HCT116 (cell line): ENCODE results near the gene TXNDC16. TPM values are rescaled to one million over a fixed set of nuclear protein-coding genes. Genes with fewer than 3 reads are reported as not detected.
A peak's percentile ranks its signal among the peaks of the same experiment; 100 is the strongest.

ENCODE experiments used
- ATAC-seq: fragments of 200-7000 bp; cut with Tn5 transposase; 2 replicates; pipeline ENCODE4 v1.9.1; 2020; ENCODE audit warnings: mild to moderate bottlenecking, moderate library complexity
- BruUV-seq: library from RNA; stranded (reverse); fragments of 400-500 nt; replicated peaks from 2 replicates; lab custom pipeline; 2021; lab: Mats Ljungman, UMichigan
- CTCF ChIA-PET: fragments of 300-600 bp; sonication (Branson Sonifier 250); formaldehyde crosslinking; loops from one replicate; lab custom pipeline; 2021; ENCODE audit warnings: antibody characterized with exemption; lab: Charles Lee
- POLR2A ChIA-PET: fragments of 300-600, 350-600 bp; sonication (Branson Sonifier 250); formaldehyde crosslinking; loops from one replicate; lab custom pipeline; 2021; ENCODE audit warnings: antibody characterized with exemption; lab: Charles Lee
- RAD21 ChIA-PET, 2 experiments: fragments of 300-600 bp; sonication (Branson Sonifier 250); formaldehyde crosslinking; loops; one replicate each; lab custom pipeline; 2023; ENCODE audit warnings: low total read pairs in 2 of 2; ENCODE audit not compliant: uncharacterized antibody in 2 of 2, unreplicated experiment in 2 of 2, low non-redundant PET in 1 of 2; lab: Charles Lee
- DNase-seq: peaks from one replicate; pipeline ENCODE4 v3.0.0-alpha.2; 2010; ENCODE audit warnings: low read depth, low spot score
- H2AFZ ChIP-seq: fragments of 200-600 bp; shearing (Covaris generic), sonication (generic); 2 replicates; pipeline ENCODE4 v1.6.1; 2017; ENCODE audit warnings: low read depth, mixed run types, mixed read lengths, antibody characterized with exemption, low read length; ENCODE audit not compliant: poor library complexity, severe bottlenecking
- H3K27ac ChIP-seq: 2 replicates; pipeline ENCODE4 v1.5.1; 2012; ENCODE audit warnings: low read depth, low read length
- H3K27me3 ChIP-seq: fragments of 200-600 bp; sonication (generic); 2 replicates; pipeline ENCODE4 v1.6.1; 2016; ENCODE audit warnings: mixed run types, low read length, mixed read lengths; ENCODE audit not compliant: insufficient read depth
- H3K36me3 ChIP-seq, 2 experiments: fragments of 200-500 bp in 1 of 2; fragments of 200-600 bp in 1 of 2; sonication (Bioruptor generic) in 1 of 2; sonication (generic) in 1 of 2; 2 replicates each; pipeline versions ENCODE4 v1.5.1 to v1.6.1; 2014 to 2016; ENCODE audit warnings: low read length in 2 of 2, inconsistent platforms in 1 of 2, mixed read lengths in 1 of 2, mixed run types in 1 of 2; ENCODE audit not compliant: insufficient read depth in 2 of 2, control insufficient read depth in 1 of 2
- H3K4me1 ChIP-seq, 2 experiments: fragments of 200-600 bp in 1 of 2; sonication (generic) in 1 of 2; 2 replicates each; pipeline versions ENCODE4 v1.5.1 to v1.6.1; 2012 to 2017; ENCODE audit warnings: low read length in 2 of 2, inconsistent platforms in 1 of 2, mild to moderate bottlenecking in 1 of 2, mixed read lengths in 1 of 2, mixed run types in 1 of 2, moderate library complexity in 1 of 2; ENCODE audit not compliant: insufficient read depth in 2 of 2, control insufficient read depth in 1 of 2
- H3K4me2 ChIP-seq: fragments of 200-600 bp; sonication (generic); 2 replicates; pipeline ENCODE4 v1.6.1; 2017; ENCODE audit warnings: mixed run types, low read length, mixed read lengths
- H3K4me3 ChIP-seq, 2 experiments: fragments of 200-600 bp in 1 of 2; sonication (generic) in 1 of 2; replicated peaks in 1 of 2; 2 replicates each; pipeline ENCODE4 v1.5.1; 2011 to 2016; ENCODE audit warnings: low read length in 2 of 2, control low read depth in 1 of 2, low read depth in 1 of 2, mild to moderate bottlenecking in 1 of 2, mixed read lengths in 1 of 2, mixed run types in 1 of 2
- H3K79me2 ChIP-seq: fragments of 200-600 bp; sonication (generic); 2 replicates; pipeline ENCODE4 v1.6.1; 2017; ENCODE audit warnings: mild to moderate bottlenecking, mixed run types, low read length, moderate library complexity, mixed read lengths; ENCODE audit not compliant: insufficient read depth
- H3K9ac ChIP-seq: fragments of 200-600 bp; sonication (generic); 2 replicates; pipeline ENCODE4 v1.6.1; 2016; ENCODE audit warnings: low read length, mixed read lengths
- H3K9me2 ChIP-seq: fragments of 200-600 bp; sonication (generic), shearing (Covaris generic); 2 replicates; pipeline ENCODE4 v1.6.1; 2017; ENCODE audit warnings: mixed run types, mild to moderate bottlenecking, moderate library complexity; ENCODE audit not compliant: insufficient read depth
- H3K9me3 ChIP-seq, 2 experiments: fragments of 200-500 bp in 1 of 2; fragments of 200-600 bp in 1 of 2; sonication (Bioruptor generic) in 1 of 2; sonication (generic) in 1 of 2; 2 replicates each; pipeline ENCODE4 v1.6.1; 2014 to 2017; ENCODE audit warnings: low read length in 2 of 2, mixed read lengths in 2 of 2, inconsistent platforms in 1 of 2, low read depth in 1 of 2, mild to moderate bottlenecking in 1 of 2, mixed run types in 1 of 2, moderate library complexity in 1 of 2; ENCODE audit not compliant: control insufficient read depth in 1 of 2, insufficient read depth in 1 of 2
- H4K20me1 ChIP-seq: fragments of 200-600 bp; sonication (generic), shearing (Covaris generic); 2 replicates; pipeline ENCODE4 v1.6.1; 2017; ENCODE audit warnings: mixed run types, mild to moderate bottlenecking, moderate library complexity; ENCODE audit not compliant: insufficient read depth
- ATF3 ChIP-seq: IDR thresholded peaks from 2 replicates; pipeline ENCODE4 v1.6.1; 2012
- CBX3 ChIP-seq: IDR thresholded peaks from 2 replicates; pipeline ENCODE4 v1.6.1; 2012; ENCODE audit warnings: low read depth
- CEBPB ChIP-seq: IDR thresholded peaks from 2 replicates; pipeline ENCODE4 v1.6.1; 2012; ENCODE audit warnings: low read depth
- CTCF ChIP-seq, 3 experiments: fragments of 200-600 bp in 1 of 3; sonication (generic) in 1 of 3; IDR thresholded peaks in 2 of 3; conservative IDR thresholded peaks in 1 of 3; 2 replicates each; pipeline ENCODE4 v1.5.1; 2012 to 2017; ENCODE audit warnings: low read depth in 2 of 3, low read length in 2 of 3, antibody characterized with exemption in 1 of 3, borderline replicate concordance in 1 of 3, control low read depth in 1 of 3, mild to moderate bottlenecking in 1 of 3, mixed read lengths in 1 of 3, mixed run types in 1 of 3, moderate library complexity in 1 of 3; ENCODE audit not compliant: insufficient read depth in 1 of 3
- ELF1 ChIP-seq: IDR thresholded peaks from 2 replicates; pipeline ENCODE4 v1.6.1; 2012; ENCODE audit warnings: low read depth, borderline replicate concordance
- EZH2 ChIP-seq: fragments of 200-600 bp; sonication (generic); IDR thresholded peaks from 2 replicates; pipeline ENCODE4 v1.6.1; 2017; ENCODE audit warnings: antibody characterized with exemption, mixed run types
- EZH2phosphoT487 ChIP-seq: fragments of 200-600 bp; IDR thresholded peaks from 2 replicates; pipeline ENCODE4 v1.6.1; 2018; ENCODE audit warnings: antibody characterized with exemption, borderline replicate concordance
- FOSL1 ChIP-seq: IDR thresholded peaks from 2 replicates; pipeline ENCODE4 v1.6.1; 2012; ENCODE audit warnings: low read depth
- JUND ChIP-seq: IDR thresholded peaks from 2 replicates; pipeline ENCODE4 v1.6.1; 2012
- MAX ChIP-seq: IDR thresholded peaks from 2 replicates; pipeline ENCODE4 v1.6.1; 2012
- POLR2AphosphoS5 ChIP-seq: IDR thresholded peaks from 2 replicates; pipeline ENCODE4 v1.6.1; 2011; ENCODE audit warnings: mild to moderate bottlenecking, low read depth, low read length, moderate library complexity
- RAD21 ChIP-seq: IDR thresholded peaks from 2 replicates; pipeline ENCODE4 v1.6.1; 2012; ENCODE audit warnings: low read depth, mild to moderate bottlenecking
- REST ChIP-seq: IDR thresholded peaks from 2 replicates; pipeline ENCODE4 v1.6.1; 2012; ENCODE audit warnings: low read depth
- SIN3A ChIP-seq: IDR thresholded peaks from 2 replicates; pipeline ENCODE4 v1.6.1; 2012; ENCODE audit warnings: low read depth
- SP1 ChIP-seq: IDR thresholded peaks from 2 replicates; pipeline ENCODE4 v1.6.1; 2012; ENCODE audit warnings: low read depth
- SRF ChIP-seq: IDR thresholded peaks from 2 replicates; pipeline ENCODE4 v1.6.1; 2012; ENCODE audit warnings: low read depth
- ZBTB33 ChIP-seq: IDR thresholded peaks from 2 replicates; pipeline ENCODE4 v1.6.1; 2011; ENCODE audit warnings: mild to moderate bottlenecking, low read length, moderate library complexity; ENCODE audit not compliant: insufficient replicate concordance; ENCODE audit errors: extremely low read depth
- ZFX ChIP-seq: fragments of 450-650 bp; IDR thresholded peaks from 2 replicates; pipeline ENCODE4 v1.6.1; 2017
- intact Hi-C: fragments of 100-400 bp; cut with micrococcal nuclease; formaldehyde crosslinking; loops from 2 replicates; pipeline ENCODE4 v1.10.0; 2022
- total RNA-seq: library from RNA; stranded (reverse); gene quantifications from one replicate; pipeline ENCODE4 v1.2.1, GENCODE V29; 2021; ENCODE audit not compliant: unreplicated experiment

TXNDC16 gene
- total RNA-seq, 1 experiment from 2014 or later = 2.7 TPM

GRCh38 chr14:52457411-52457810 is 94.9 kb downstream of the TXNDC16 start:
- no peaks in the 10 kb centered on the region for H3K36me3 ChIP-seq
- peaks cover 6 to 10% of the 10 kb centered on the region in 2 experiments for H3K4me1 ChIP-seq
- H3K4me2 ChIP-seq = peak overlapping the region; percentile 39
- DNase-seq (no peak), ATAC-seq (no peak)
- no peak overlapping the region for H2AFZ ChIP-seq
- H3K9me2 ChIP-seq = no peaks in the 10 kb centered on the region
- BruUV-seq = no TSS peak
- H3K4me3 ChIP-seq = no peak overlapping the region
- H4K20me1 ChIP-seq = no peaks in the 10 kb centered on the region
- ChIA-PET CTCF (no interaction called here), RAD21 (no interaction called here), POLR2A (no interaction called here)
- intact Hi-C loops = no loop called here
- H3K9ac ChIP-seq = no peak overlapping the region
- TF ChIP-seq REST = no peak
- no peak for TF ChIP-seq POLR2AphosphoS5
- no peak for TF ChIP-seq SIN3A
- no peak for TF ChIP-seq ELF1
- no peak for TF ChIP-seq MAX
- no peak for TF ChIP-seq SP1
- TF ChIP-seq ZFX = no peak
- no peak for TF ChIP-seq SRF
- no peak for TF ChIP-seq ATF3
- no peak for TF ChIP-seq JUND
- TF ChIP-seq RAD21 = no peak
- TF ChIP-seq EZH2 = no peak
- no peak for TF ChIP-seq CEBPB
- TF ChIP-seq FOSL1 = no peak
- TF ChIP-seq ZBTB33 = no peak
- no peak for TF ChIP-seq CTCF (IDR thresholded peaks at IDR 0.05 in 2 of 3, conservative IDR thresholded peaks at IDR 0.05 in 1 of 3; ENCODE audit: borderline replicate concordance in 1 of 3, insufficient read depth in 1 of 3, low read depth in 2 of 3, low read length in 2 of 3)
- TF ChIP-seq EZH2phosphoT487 = no peak
- no peak for TF ChIP-seq CBX3
- H3K79me2 ChIP-seq = no peaks in the 10 kb centered on the region
- H3K27me3 ChIP-seq = no peaks in the 10 kb centered on the region
- H3K9me3 ChIP-seq = no peaks in the 10 kb centered on the region
- H3K27ac ChIP-seq = no peak overlapping the region
